ENCODE measurements around the gene ZNF423. TPM values are rescaled to one million over a fixed set of nuclear protein-coding genes. Genes with fewer than 3 reads are reported as not detected.

ZNF423 gene
- polyA plus RNA-seq, 1 donor from 2014 or later: 4.5 TPM

GRCh38 chr16:49485663-49486062, 370.2 kb downstream of the ZNF423 start:
- H3K79me2 ChIP-seq (replicated peaks; ENCODE audit: insufficient read depth, low read length): no peaks in the 10 kb centered on the region
- H3K36me3 ChIP-seq (ENCODE audit: insufficient read depth, low read length): no peaks in the 10 kb centered on the region
- H3K4me2 ChIP-seq (ENCODE audit: low read length): no peak overlapping the region
- no peak overlapping the region for H3K27ac ChIP-seq (ENCODE audit: low read length)
- no peaks in the 10 kb centered on the region for H3K9me2 ChIP-seq (ENCODE audit: insufficient read depth, low read length)
- no peaks in the 10 kb centered on the region for H3F3A ChIP-seq (ENCODE audit: insufficient read depth, low read length, poor library complexity, severe bottlenecking)
- H4K20me1 ChIP-seq (ENCODE audit: insufficient read depth): no peaks in the 10 kb centered on the region
- H3K27me3 ChIP-seq (ENCODE audit: insufficient read depth, low read depth, low read length): no peaks in the 10 kb centered on the region
- no peak overlapping the region for H2AFZ ChIP-seq (ENCODE audit: low read depth, low read length)
- no peak overlapping the region for H3K9ac ChIP-seq (ENCODE audit: low read length)
- no peak for TF ChIP-seq RAD21 (conservative IDR thresholded peaks at IDR 0.05)
- TF ChIP-seq MXI1 (conservative IDR thresholded peaks at IDR 0.05; ENCODE audit: poor library complexity, severe bottlenecking): no peak
- no peak for TF ChIP-seq EZH2 (IDR thresholded peaks at IDR 0.05; ENCODE audit: borderline replicate concordance, insufficient read depth, low read length, poor library complexity, severe bottlenecking)
- no peak for TF ChIP-seq REST (IDR thresholded peaks at IDR 0.05; ENCODE audit: borderline replicate concordance)
- TF ChIP-seq CTCF (IDR thresholded peaks at IDR 0.05; ENCODE audit: poor library complexity, severe bottlenecking): no peak
- no peak for TF ChIP-seq SMC3 (conservative IDR thresholded peaks at IDR 0.05; ENCODE audit: poor library complexity)
- no peak for TF ChIP-seq EP300 (conservative IDR thresholded peaks at IDR 0.05; ENCODE audit: poor library complexity, severe bottlenecking)
- no peak for TF ChIP-seq POLR2AphosphoS5 (IDR thresholded peaks at IDR 0.05)
- TF ChIP-seq TAF1 (IDR thresholded peaks at IDR 0.05; ENCODE audit: low read depth): no peak
- H3K9me3 ChIP-seq (ENCODE audit: low read length): no peaks in the 10 kb centered on the region
- no peak overlapping the region for H3K4me3 ChIP-seq (ENCODE audit: low read length)

- Histone ChIP-seq H3F3A (ENCODE audit: insufficient read depth, low read length, poor library complexity, severe bottlenecking) (no peaks in the 10 kb centered on the region), H3K36me3 (ENCODE audit: insufficient read depth, low read length) (no peaks in the 10 kb centered on the region), H3K4me2 (ENCODE audit: low read length) (no peak overlapping the region), H4K20me1 (ENCODE audit: insufficient read depth) (no peaks in the 10 kb centered on the region), H3K4me3 (ENCODE audit: low read length) (no peak overlapping the region), H3K79me2 (replicated peaks; ENCODE audit: insufficient read depth, low read length) (no peaks in the 10 kb centered on the region), H3K27me3 (ENCODE audit: insufficient read depth, low read depth, low read length) (no peaks in the 10 kb centered on the region), H3K27ac (ENCODE audit: low read length) (no peak overlapping the region), H3K9ac (ENCODE audit: low read length) (no peak overlapping the region), H3K9me2 (ENCODE audit: insufficient read depth, low read length) (no peaks in the 10 kb centered on the region), H3K9me3 (ENCODE audit: low read length) (no peaks in the 10 kb centered on the region), H2AFZ (ENCODE audit: low read depth, low read length) (no peak overlapping the region)
- TF ChIP-seq REST (IDR thresholded peaks at IDR 0.05; ENCODE audit: borderline replicate concordance): no peak
- TF ChIP-seq SMC3 (conservative IDR thresholded peaks at IDR 0.05; ENCODE audit: poor library complexity): no peak
- no peak for TF ChIP-seq MXI1 (conservative IDR thresholded peaks at IDR 0.05; ENCODE audit: poor library complexity, severe bottlenecking)
- TF ChIP-seq TAF1 (IDR thresholded peaks at IDR 0.05; ENCODE audit: low read depth): no peak
- TF ChIP-seq POLR2AphosphoS5 (IDR thresholded peaks at IDR 0.05): no peak
- TF ChIP-seq RAD21 (conservative IDR thresholded peaks at IDR 0.05): no peak
These were observed 371.0 kb downstream of the ZNF423 start for GRCh38 chr16:49484936-49485335.
